ENCODE results near the gene SLC38A3. TPM values are rescaled to one million over a fixed set of nuclear protein-coding genes. Genes with fewer than 3 reads are reported as not detected.
"Not testable (repeated sequence)": the region's sequence is repeated elsewhere in the genome, so short reads cannot be mapped to it uniquely, and the experiment has no call there.

The SLC38A3 gene
- total RNA-seq, 1 experiment from 2014 or later = 2.9 TPM

DNA sequence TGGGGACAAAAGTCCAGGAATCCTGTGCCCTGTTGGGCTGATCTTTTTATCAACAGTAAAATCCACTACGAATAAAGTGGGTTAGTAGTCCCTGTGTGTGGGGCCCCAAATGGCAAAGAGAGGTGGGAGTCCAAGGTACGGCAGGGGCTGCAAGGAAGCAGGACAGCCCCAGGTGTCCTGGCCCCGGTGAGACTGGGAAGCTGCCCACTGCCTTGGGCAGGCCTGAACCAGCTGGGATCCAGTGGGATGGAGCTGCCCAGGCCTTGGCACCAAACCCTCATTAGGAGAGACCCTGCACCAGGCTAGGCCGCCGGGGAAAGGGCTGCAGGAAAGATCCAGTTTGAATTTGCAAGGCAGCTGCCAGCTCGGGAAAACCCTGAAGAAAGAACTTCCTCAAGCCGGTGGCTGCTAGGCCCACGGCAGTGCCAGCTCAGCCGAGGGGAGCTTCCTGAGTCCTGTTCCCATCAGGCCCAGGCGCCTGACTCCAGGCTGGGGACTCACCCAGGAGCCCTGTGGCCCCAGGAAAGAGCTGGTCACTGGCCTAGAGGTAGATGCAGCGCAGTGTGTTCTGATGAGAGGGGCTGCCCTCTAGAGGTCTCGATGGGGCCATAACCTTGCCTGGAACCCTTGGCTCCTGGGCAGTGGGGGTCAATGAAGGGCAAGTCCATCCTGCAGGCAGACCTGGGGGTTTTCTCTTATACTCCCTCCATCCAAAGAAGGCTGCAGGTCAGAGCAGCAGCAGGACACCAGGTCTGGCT is 16.5 kb downstream of the SLC38A3 start:
- Histone ChIP-seq H3K9me3 (replicated peaks) (no peaks in the 10 kb centered on the region), H3K4me1 (no peaks in the 10 kb centered on the region), H3K27me3 (no peaks in the 10 kb centered on the region), H3K4me3 (no peak overlapping the region), H3K36me3 (no peaks in the 10 kb centered on the region), H3K27ac (no peak overlapping the region)
- no peak for DNase-seq

DNA sequence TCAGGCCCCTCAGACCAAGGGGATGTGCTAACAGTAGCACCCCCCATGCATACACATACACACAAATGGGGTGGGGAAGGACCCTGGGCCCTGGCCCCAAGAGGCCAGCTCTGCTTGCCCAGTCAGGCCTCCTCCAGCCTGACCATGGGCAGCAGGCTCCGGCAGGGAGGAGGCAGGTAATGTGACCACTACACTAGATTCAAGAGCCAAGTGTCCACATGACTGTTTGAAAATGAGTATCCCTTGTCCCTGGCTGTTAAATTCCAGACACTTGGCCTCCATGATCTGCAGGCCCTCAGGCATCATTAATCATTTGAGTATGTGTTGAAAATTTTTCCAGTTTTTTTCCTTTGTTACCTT is 17.1 kb downstream of the SLC38A3 start:
- DNase-seq = no peak
- Histone ChIP-seq H3K9me3 (replicated peaks) (no peaks in the 10 kb centered on the region), H3K27ac (no peak overlapping the region)

DNA sequence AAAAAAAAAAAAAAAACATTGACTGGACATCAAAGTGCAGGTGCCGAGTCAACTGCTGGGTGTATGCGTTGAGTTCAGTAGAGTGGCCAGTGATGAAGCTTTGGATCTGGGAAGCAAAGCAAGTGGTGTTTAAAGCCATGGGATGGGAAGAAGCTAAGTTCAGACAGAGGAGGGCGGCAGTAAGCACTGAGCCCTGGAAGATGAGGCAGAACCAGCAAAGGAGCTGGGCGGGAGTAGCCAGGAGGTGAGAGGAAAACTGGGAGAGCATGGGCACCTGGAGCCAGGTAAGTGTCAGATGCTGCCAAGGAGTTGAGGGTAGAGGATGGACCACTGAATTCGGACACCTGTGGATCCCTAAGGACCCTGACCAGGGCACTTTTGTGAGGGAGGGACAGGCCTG is 19.6 kb downstream of the SLC38A3 start:
- no peaks in the 10 kb centered on the region for H3K27me3 ChIP-seq
- peaks cover 3% of the 10 kb centered on the region; the same call in 1 of the 2 replicates for H3K4me1 ChIP-seq
- DNase-seq = no peak
- H3K36me3 ChIP-seq = no peaks in the 10 kb centered on the region
- no peak overlapping the region for H3K4me3 ChIP-seq
- H3K27ac ChIP-seq = no peak overlapping the region
- no peaks in the 10 kb centered on the region for H3K9me3 ChIP-seq (replicated peaks)

More for the DNA sequence above, 17.1 kb downstream of the SLC38A3 start:
- H3K4me1 ChIP-seq = no peaks in the 10 kb centered on the region
- H3K27me3 ChIP-seq = no peaks in the 10 kb centered on the region
- no peak overlapping the region for H3K4me3 ChIP-seq
- H3K36me3 ChIP-seq = no peaks in the 10 kb centered on the region

DNA sequence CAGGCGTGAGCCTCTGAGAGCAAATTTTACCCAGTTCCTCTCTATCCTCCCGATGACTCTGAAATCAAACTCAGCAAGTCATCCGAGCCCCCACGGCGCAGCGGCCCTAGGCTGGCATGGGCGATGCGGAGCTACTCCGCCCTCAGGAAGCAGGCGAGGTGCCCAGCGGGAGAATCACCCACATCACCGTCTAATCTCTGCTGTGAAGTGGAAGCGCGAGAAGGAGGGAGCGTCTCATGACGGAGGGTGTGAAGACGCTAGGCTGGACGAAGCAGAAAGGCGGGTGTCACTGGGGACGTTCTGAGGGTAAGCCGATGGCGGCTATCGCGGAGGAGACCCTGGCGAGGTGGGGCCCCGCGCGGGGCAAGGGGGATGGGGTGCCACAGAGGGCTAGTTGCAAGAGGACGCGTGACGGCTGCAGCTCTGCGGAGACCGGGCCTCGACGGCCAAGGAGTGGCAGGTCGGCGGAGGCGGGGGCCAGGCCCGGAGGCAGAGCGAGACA is 21.9 kb downstream of the SLC38A3 start:
- H3K27ac ChIP-seq = no peak overlapping the region
- DNase-seq = no peak
- H3K4me3 ChIP-seq = peak overlapping the region; percentile 65
- H3K9me3 ChIP-seq (replicated peaks) = no peaks in the 10 kb centered on the region
- no peaks in the 10 kb centered on the region for H3K36me3 ChIP-seq
- H3K4me1 ChIP-seq = peaks cover 11% of the 10 kb centered on the region
- no peaks in the 10 kb centered on the region for H3K27me3 ChIP-seq

GRCh38 chr3:50227390-50228183 is 22.5 kb downstream of the SLC38A3 start:
- DNase-seq = peak; percentile 89 to 92
- peaks cover 11% of the 10 kb centered on the region for H3K4me1 ChIP-seq
- peak overlapping the region; percentile 65 for H3K4me3 ChIP-seq
- no peaks in the 10 kb centered on the region for H3K27me3 ChIP-seq
- H3K27ac ChIP-seq = peak overlapping the region; percentile 42; the same call in 1 of the 2 replicates
- no peaks in the 10 kb centered on the region for H3K9me3 ChIP-seq (replicated peaks)
- no peaks in the 10 kb centered on the region for H3K36me3 ChIP-seq

- peaks cover 11% of the 10 kb centered on the region for H3K4me1 ChIP-seq
- H3K9me3 ChIP-seq (replicated peaks); H3K27ac ChIP-seq; DNase-seq; H3K36me3 ChIP-seq; H3K27me3 ChIP-seq: not testable (repeated sequence)
- H3K4me3 ChIP-seq = peak overlapping the region; percentile 65
Measured at GRCh38 chr3:50228184-50228763, 23.2 kb downstream of the SLC38A3 start.

DNA sequence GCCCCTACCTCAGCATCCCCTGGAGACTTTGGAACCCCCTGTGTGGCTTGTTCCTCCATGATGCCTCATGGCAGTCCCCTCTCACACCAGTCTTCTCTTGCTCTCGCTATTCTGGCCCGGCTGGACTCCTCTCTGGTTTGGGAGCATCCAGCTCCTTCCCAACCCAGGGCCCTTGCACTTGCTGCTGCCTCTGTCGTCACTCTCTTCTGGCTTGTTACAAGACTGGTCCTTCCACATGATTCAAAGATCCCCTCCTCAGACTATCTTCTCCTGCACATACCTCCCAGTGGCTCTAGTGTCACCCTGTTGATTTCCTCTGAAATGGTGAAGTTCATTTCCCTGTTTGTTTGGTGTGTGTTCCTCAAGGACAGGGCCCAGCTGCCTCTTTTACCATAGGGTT is 24.4 kb downstream of the SLC38A3 start:
- H3K4me1 ChIP-seq = peaks cover 11% of the 10 kb centered on the region
- DNase-seq = no peak
- no peaks in the 10 kb centered on the region for H3K9me3 ChIP-seq (replicated peaks)
- H3K4me3 ChIP-seq = no peak overlapping the region
- H3K27me3 ChIP-seq = no peaks in the 10 kb centered on the region
- H3K36me3 ChIP-seq = no peaks in the 10 kb centered on the region
- no peak overlapping the region for H3K27ac ChIP-seq

- peaks cover 11% of the 10 kb centered on the region for H3K4me1 ChIP-seq
- no peak overlapping the region for H3K4me3 ChIP-seq
- no peak overlapping the region for H3K27ac ChIP-seq
- no peaks in the 10 kb centered on the region for H3K27me3 ChIP-seq
- H3K9me3 ChIP-seq (replicated peaks) = no peaks in the 10 kb centered on the region
- H3K36me3 ChIP-seq = no peaks in the 10 kb centered on the region
- no peak for DNase-seq
Measured at GRCh38 chr3:50230104-50230793, 25.2 kb downstream of the SLC38A3 start.

GRCh38 chr3:50230794-50231125 is 25.7 kb downstream of the SLC38A3 start:
- DNase-seq = no peak
- H3K27ac ChIP-seq = no peak overlapping the region
- H3K36me3 ChIP-seq = no peaks in the 10 kb centered on the region
- H3K27me3 ChIP-seq = no peaks in the 10 kb centered on the region
- no peaks in the 10 kb centered on the region for H3K9me3 ChIP-seq (replicated peaks)
- no peak overlapping the region for H3K4me3 ChIP-seq
- H3K4me1 ChIP-seq = peaks cover 11% of the 10 kb centered on the region

DNA sequence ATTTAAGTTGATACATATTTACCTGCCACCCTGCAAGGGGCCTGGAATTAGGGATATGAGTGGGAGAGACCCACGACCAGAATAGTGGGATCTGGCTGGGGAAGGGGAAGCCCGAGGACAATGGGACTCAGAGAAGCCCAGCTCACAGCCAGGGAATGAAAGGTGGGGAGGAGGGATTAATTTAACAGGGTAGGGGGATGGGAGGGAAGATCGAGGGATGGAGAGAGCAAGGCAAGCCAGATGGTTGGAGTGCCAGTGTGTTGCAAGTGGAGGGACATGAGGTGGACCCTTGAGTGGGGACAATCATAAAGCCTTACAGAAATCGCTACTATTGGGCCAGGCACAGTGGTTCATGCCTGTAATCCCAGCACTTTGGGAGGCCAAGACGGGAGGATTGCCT is 26.5 kb downstream of the SLC38A3 start:
- Histone ChIP-seq H3K36me3 (no peaks in the 10 kb centered on the region), H3K4me3 (no peak overlapping the region), H3K4me1 (peaks cover 11% of the 10 kb centered on the region), H3K27me3 (no peaks in the 10 kb centered on the region), H3K27ac (no peak overlapping the region), H3K9me3 (replicated peaks) (no peaks in the 10 kb centered on the region)
- no peak for DNase-seq

DNA sequence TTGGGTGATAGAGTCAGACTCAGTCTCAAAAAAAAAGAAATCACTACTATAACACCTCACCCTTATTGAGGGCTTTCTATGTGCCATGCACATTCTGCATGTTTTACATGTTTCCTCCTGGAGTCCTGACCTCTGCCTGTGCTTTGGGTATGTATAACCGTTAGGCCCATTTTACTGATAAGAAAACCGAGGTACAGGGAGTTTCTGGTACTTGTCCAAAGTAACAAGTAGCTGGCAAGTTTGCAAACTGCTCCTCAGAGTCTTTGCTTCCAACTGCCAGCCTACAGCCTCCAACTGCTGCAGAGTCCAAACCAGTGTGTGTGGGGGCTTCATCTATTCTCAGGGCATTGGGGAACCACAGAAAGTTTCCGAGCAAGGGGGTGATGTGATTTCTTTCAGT is 27.2 kb downstream of the SLC38A3 start:
- DNase-seq = no peak
- no peaks in the 10 kb centered on the region for H3K27me3 ChIP-seq
- H3K4me1 ChIP-seq = peaks cover 13% of the 10 kb centered on the region
- no peaks in the 10 kb centered on the region for H3K36me3 ChIP-seq
- no peak overlapping the region for H3K4me3 ChIP-seq
- H3K9me3 ChIP-seq (replicated peaks) = no peaks in the 10 kb centered on the region
- no peak overlapping the region for H3K27ac ChIP-seq

- Histone ChIP-seq H3K27ac (no peak overlapping the region), H3K27me3 (no peaks in the 10 kb centered on the region), H3K4me1 (peaks cover 13% of the 10 kb centered on the region), H3K9me3 (replicated peaks) (no peaks in the 10 kb centered on the region), H3K36me3 (no peaks in the 10 kb centered on the region), H3K4me3 (no peak overlapping the region)
- DNase-seq = peak in 1 of 2 experiments; percentile 26
Measured at GRCh38 chr3:50233176-50233575, 28.1 kb downstream of the SLC38A3 start.

GRCh38 chr3:50235716-50236483 is 30.8 kb downstream of the SLC38A3 start, which contains the start of gene GNAI2:
TSS of gene GNAI2 (plus strand) at chr3:50236204. CDS start at chr3:50236336, 132 bp downstream.
- H3K9me3 ChIP-seq (replicated peaks) = no peaks in the 10 kb centered on the region
- H3K4me1 ChIP-seq = peaks cover 4% of the 10 kb centered on the region; the same call in 1 of the 2 replicates
- no peak within 1 kb of the TSS; the same call in 1 of the 2 replicates for H3K27ac ChIP-seq
- H3K27me3 ChIP-seq = no peaks in the 10 kb centered on the region
- DNase-seq = peak; percentile 98
- no peaks in the 10 kb centered on the region for H3K36me3 ChIP-seq
- peak within 1 kb of the TSS; percentile 63 for H3K4me3 ChIP-seq

Measured in SJCRH30 (cell line).